Chondrocyte (in vitro differentiated cells): ENCODE data around the gene WWOX. TPM values are rescaled to one million over a fixed set of nuclear protein-coding genes. Genes with fewer than 3 reads are reported as not detected.

ENCODE experiments used
- DNase-seq: peaks from one replicate; pipeline ENCODE4 v3.0.0; 2021; ENCODE audit warnings: mixed read lengths, low spot score
- H3K27ac Mint-ChIP-seq: one replicate; pipeline ENCODE4 v1.8.0; 2021; ENCODE audit warnings: mild to moderate bottlenecking, moderate library complexity, mixed read lengths; ENCODE audit not compliant: unreplicated experiment
- H3K27me3 Mint-ChIP-seq: 2 replicates; pipeline ENCODE4 v1.8.0; 2021; ENCODE audit warnings: low read depth, mixed read lengths
- H3K36me3 Mint-ChIP-seq: 2 replicates; pipeline ENCODE4 v1.8.0; 2021; ENCODE audit warnings: low read depth, mixed read lengths
- H3K4me1 Mint-ChIP-seq: 2 replicates; pipeline ENCODE4 v1.8.0; 2021; ENCODE audit warnings: low read depth, mild to moderate bottlenecking, mixed read lengths
- H3K4me3 Mint-ChIP-seq: one replicate; pipeline ENCODE4 v1.8.0; 2021; ENCODE audit warnings: mild to moderate bottlenecking, moderate library complexity, mixed read lengths; ENCODE audit not compliant: unreplicated experiment
- H3K9me3 Mint-ChIP-seq: 2 replicates; pipeline ENCODE4 v1.8.0; 2021; ENCODE audit warnings: low read depth, mixed read lengths
- total RNA-seq: library from RNA; stranded (reverse); gene quantifications from 3 replicates; pipeline ENCODE4 v1.2.1, GENCODE V29; 2021
- TF ChIP-seq, protein P1 (sequence below): fragments of 200-600 bp; sonication (generic); IDR thresholded peaks from 2 replicates; pipeline ENCODE4 v1.5.0; 2021; ENCODE audit warnings: antibody characterized with exemption, mild to moderate bottlenecking, moderate library complexity

The WWOX gene
- total RNA-seq, 1 donor from 2014 or later, result 12.1 TPM

DNA sequence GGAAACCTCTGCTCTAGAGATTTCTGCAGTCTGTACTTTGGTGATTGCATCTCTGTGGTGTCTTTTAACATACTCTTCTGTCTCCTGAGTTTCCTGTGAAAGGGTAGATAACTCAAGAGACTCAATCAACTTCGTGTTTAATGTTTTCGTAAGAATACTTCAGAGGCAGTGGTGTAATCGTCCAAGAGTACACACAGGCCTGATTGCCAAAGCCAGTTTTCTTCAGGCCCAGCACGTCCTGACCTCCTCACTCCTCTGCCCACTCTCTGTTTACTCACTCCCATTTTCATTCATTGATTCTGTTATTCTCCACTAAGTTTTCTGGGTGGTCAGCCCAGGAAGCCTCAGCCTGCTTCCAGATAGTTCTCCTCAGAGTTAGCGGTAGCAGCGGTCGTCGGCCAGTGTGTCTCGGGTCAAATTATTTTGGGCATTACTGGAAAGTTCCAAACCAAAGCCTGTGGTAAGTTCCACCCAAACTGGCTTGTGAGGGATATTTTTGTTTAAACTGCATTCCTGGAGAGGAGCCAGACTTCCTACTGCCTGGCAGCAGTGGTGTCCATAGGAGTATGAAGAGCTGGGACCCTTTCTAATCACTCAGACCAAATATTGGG lies 293.2 kb downstream of the WWOX start:
- Mint-ChIP-seq H3K27me3 (no peaks in the 10 kb centered on the region), H3K4me1 (peaks cover 25% of the 10 kb centered on the region), H3K27ac (peak overlapping the region; percentile 85), H3K9me3 (peaks cover 9% of the 10 kb centered on the region), H3K4me3 (no peak overlapping the region), H3K36me3 (peaks cover 4% of the 10 kb centered on the region)
- DNase-seq, result no peak
- TF ChIP-seq, protein P1, sequence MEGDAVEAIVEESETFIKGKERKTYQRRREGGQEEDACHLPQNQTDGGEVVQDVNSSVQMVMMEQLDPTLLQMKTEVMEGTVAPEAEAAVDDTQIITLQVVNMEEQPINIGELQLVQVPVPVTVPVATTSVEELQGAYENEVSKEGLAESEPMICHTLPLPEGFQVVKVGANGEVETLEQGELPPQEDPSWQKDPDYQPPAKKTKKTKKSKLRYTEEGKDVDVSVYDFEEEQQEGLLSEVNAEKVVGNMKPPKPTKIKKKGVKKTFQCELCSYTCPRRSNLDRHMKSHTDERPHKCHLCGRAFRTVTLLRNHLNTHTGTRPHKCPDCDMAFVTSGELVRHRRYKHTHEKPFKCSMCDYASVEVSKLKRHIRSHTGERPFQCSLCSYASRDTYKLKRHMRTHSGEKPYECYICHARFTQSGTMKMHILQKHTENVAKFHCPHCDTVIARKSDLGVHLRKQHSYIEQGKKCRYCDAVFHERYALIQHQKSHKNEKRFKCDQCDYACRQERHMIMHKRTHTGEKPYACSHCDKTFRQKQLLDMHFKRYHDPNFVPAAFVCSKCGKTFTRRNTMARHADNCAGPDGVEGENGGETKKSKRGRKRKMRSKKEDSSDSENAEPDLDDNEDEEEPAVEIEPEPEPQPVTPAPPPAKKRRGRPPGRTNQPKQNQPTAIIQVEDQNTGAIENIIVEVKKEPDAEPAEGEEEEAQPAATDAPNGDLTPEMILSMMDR, result no peak

DNA sequence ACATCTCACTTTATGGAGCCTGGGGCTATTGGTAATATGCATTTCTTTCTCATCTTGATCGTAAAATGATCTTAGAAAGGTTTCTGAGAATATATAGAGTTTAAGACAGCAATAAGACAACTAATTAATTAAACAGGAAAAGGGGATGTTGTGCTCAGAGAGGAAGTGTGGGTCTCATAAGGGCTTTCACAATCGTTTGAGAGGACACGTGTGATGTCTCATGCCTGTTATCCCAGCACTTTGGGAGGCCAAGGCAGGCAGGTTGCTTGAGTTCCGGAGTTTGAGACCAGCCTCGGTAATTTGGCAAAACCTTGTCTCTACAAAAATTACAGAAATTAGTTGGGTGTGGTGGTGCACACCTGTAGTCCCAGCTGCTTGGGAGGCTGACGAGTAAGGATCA lies 295.6 kb downstream of the WWOX start:
- TF ChIP-seq, protein P1, result no peak
- no peak overlapping the region for H3K4me3 Mint-ChIP-seq
- DNase-seq, result no peak
- peaks cover 4% of the 10 kb centered on the region for H3K36me3 Mint-ChIP-seq
- H3K27ac Mint-ChIP-seq, result no peak overlapping the region
- peaks cover 10% of the 10 kb centered on the region for H3K9me3 Mint-ChIP-seq
- H3K4me1 Mint-ChIP-seq, result peaks cover 26% of the 10 kb centered on the region
- H3K27me3 Mint-ChIP-seq, result no peaks in the 10 kb centered on the region

DNA sequence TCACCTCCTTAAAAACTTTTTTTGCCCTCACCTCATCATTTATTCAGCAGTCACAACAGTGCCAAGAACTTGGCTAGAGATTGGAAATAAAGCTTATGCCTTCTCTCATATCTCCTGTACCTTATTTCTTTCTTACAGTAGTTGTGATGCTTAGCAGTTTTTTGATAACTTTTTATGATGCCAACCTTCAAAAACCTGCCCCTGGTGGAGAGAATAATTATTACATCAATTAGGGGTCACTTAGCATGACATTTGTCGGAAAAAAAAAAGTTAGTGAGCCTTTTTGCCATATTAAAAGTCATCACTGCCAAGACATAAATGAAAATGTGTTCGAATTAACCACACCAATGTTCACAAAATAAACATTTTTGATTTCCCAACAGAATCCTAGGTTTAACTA lies 296.6 kb downstream of the WWOX start:
- H3K4me1 Mint-ChIP-seq, result peaks cover 16% of the 10 kb centered on the region
- no peak overlapping the region for H3K27ac Mint-ChIP-seq
- H3K9me3 Mint-ChIP-seq, result peaks cover 9% of the 10 kb centered on the region
- H3K4me3 Mint-ChIP-seq, result no peak overlapping the region
- H3K36me3 Mint-ChIP-seq, result peaks cover 4% of the 10 kb centered on the region
- TF ChIP-seq, protein P1, result peak; percentile 68
- no peaks in the 10 kb centered on the region for H3K27me3 Mint-ChIP-seq
- DNase-seq, result no peak

DNA sequence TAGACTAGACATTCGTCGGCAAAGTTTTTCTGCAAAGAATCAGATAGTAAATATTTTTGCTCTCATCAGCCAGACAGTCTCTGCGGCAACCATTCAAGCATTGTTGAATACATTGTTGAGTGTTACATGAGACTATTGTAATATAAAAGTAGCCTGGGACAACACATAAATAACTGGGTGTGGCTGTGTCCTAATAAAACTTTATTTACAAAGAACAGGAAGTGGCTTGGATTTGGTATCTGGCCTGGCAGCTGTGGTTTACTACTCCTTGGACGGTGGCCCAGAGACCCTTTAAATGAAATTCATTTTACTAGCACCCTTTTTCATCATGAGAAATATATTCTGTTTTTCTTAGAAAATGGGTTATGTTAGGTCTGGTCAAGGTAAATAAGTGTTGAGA lies 297.2 kb downstream of the WWOX start:
- no peaks in the 10 kb centered on the region for H3K27me3 Mint-ChIP-seq
- H3K9me3 Mint-ChIP-seq, result peaks cover 9% of the 10 kb centered on the region
- H3K4me3 Mint-ChIP-seq, result no peak overlapping the region
- peaks cover 13% of the 10 kb centered on the region for H3K4me1 Mint-ChIP-seq
- no peak overlapping the region for H3K27ac Mint-ChIP-seq
- no peak for DNase-seq
- TF ChIP-seq, protein P1, result no peak
- peaks cover 4% of the 10 kb centered on the region for H3K36me3 Mint-ChIP-seq

DNA sequence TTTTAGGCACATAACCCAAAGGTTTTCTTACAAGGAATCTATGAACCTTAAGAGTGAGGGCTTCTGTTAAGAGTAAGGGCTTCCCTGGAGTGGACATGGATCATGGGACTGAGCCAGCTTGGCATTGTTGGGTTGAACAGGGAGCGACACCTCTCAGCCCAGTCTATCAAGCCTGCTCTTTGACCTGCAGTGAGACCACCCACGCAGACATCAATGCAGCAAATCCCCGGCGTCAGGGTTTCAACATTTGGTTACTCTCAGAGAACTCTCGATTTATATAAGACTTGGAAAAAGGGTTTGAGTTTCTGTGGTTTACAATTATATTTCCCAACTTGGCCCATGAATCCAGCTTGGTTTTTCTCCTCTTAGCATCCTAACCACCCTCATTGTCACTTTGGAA lies 299.9 kb downstream of the WWOX start:
- TF ChIP-seq, protein P1, result no peak
- Mint-ChIP-seq H3K4me1 (peaks cover 7% of the 10 kb centered on the region), H3K27me3 (no peaks in the 10 kb centered on the region), H3K27ac (no peak overlapping the region), H3K36me3 (no peaks in the 10 kb centered on the region), H3K9me3 (peaks cover 4% of the 10 kb centered on the region), H3K4me3 (no peak overlapping the region)
- DNase-seq, result no peak
